Heart left ventricle (tissue), 16 donors: ENCODE data around the gene MGAT5. TPM values are rescaled to one million over a fixed set of nuclear protein-coding genes. Genes with fewer than 3 reads are reported as not detected.
A peak's percentile ranks its signal among the peaks of the same experiment; 100 is the strongest.

Experiments
- ATAC-seq, 4 donors: fragments of 200-7000 bp; cut with Tn5 transposase; one replicate each; pipeline ENCODE4 v1.9.1; 2020 to 2022; ENCODE audit warnings: moderate library complexity in 4 of 4, mild to moderate bottlenecking in 3 of 4, moderate number of reproducible peaks in 1 of 4
- DNase-seq, 5 donors: peaks; one replicate each; pipeline ENCODE4 v3.0.0-alpha.2; 2020
- H3K27ac ChIP-seq, 12 donors: fragments of 200-600 bp; sonication (generic) in 4 of 12; one replicate each; pipeline versions ENCODE4 v1.5.0 to v1.8.0; 2016 to 2022; ENCODE audit warnings: mild to moderate bottlenecking in 2 of 12
- H3K27me3 ChIP-seq, 9 donors: fragments of 200-600 bp; sonication (generic) in 2 of 9; one replicate each; pipeline versions ENCODE4 v1.5.1 to v1.8.0; 2016 to 2022; ENCODE audit warnings: mild to moderate bottlenecking in 3 of 9
- H3K36me3 ChIP-seq, 9 donors: fragments of 200-600 bp; sonication (generic) in 2 of 9; one replicate each; pipeline versions ENCODE4 v1.5.0 to v1.8.0; 2018 to 2022; ENCODE audit warnings: mild to moderate bottlenecking in 2 of 9
- H3K4me1 ChIP-seq, 12 donors: fragments of 200-600 bp; sonication (generic) in 4 of 12; one replicate each; pipeline versions ENCODE4 v1.5.0 to v1.8.0; 2016 to 2022; ENCODE audit warnings: mild to moderate bottlenecking in 3 of 12
- H3K4me3 ChIP-seq, 12 donors: fragments of 200-600 bp; sonication (generic) in 4 of 12; one replicate each; pipeline versions ENCODE4 v1.5.0 to v1.8.0; 2017 to 2022; ENCODE audit warnings: mild to moderate bottlenecking in 9 of 12, moderate library complexity in 4 of 12
- H3K9me3 ChIP-seq, 12 donors: fragments of 200-600 bp; sonication (generic) in 4 of 12; one replicate each; pipeline versions ENCODE4 v1.5.0 to v1.8.0; 2016 to 2022; ENCODE audit warnings: mild to moderate bottlenecking in 1 of 12
- CTCF ChIP-seq, 12 donors: fragments of 200-600 bp; sonication (generic) in 4 of 12; IDR thresholded peaks; one replicate each; pipeline versions ENCODE4 v1.5.0 to v1.8.0; 2018 to 2022; ENCODE audit warnings: antibody characterized with exemption in 12 of 12, mild to moderate bottlenecking in 5 of 12
- POLR2A ChIP-seq, 2 donors: fragments of 450-650 bp; IDR thresholded peaks; one replicate each; pipeline ENCODE4 v1.6.1; 2017; ENCODE audit warnings: antibody characterized with exemption in 2 of 2, mild to moderate bottlenecking in 2 of 2, moderate library complexity in 2 of 2
- WGBS, 4 donors: extraction: QIAGEN DNeasy Blood & Tissue Kit in 2 of 4; methylation state at CpG; one replicate each; pipeline versions ENCODE4 v1.1.5 to v1.1.7; 2013 to 2018; 5-methylcytosine and 5-hydroxymethylcytosine counted together
- intact Hi-C, 10 donors: fragments of 100-400 bp; cut with DNase I; formaldehyde crosslinking; loops; one replicate each; pipeline versions ENCODE4 v1.11.1 to v1.14.2; 2022
- polyA plus RNA-seq, 2 donors: library from polyadenylated mRNA; stranded (reverse); fragments of 200-250 nt; gene quantifications; one replicate each; pipeline ENCODE4 v1.2.3, GENCODE V29; 2013
- total RNA-seq, 9 donors: library from RNA; depleted of rRNA in 2 of 9; stranded (reverse); fragments of >200 nt in 2 of 9; fragmentation: NEBNext Ultra II Directional in 3 of 9; extraction: Animal tissue kit (Norgen Biotek cat#: 25700) in 3 of 9; gene quantifications; one replicate each; pipeline versions ENCODE4 v1.1.0 to v1.2.4, GENCODE V29; 2016 to 2023
- donor health status: ischemic (EF 13 %, LVEDD 7.1; RV severe dilation, severe dysfunction).
- donor health status: healthy with polysubstance abuse.
- donor health status: DM: no; HTN: yes; CAD: no.
- donor health status: DM: no; HTN: no; CAD: no.
- donor health status: ischemic (EF 25% LVEDD 6.9; RV normal size, moderate dysfunction).
- donor health status: ischemic (EF 25% LVEDD 5.7; RV mildly dilated, moderate dysfunction).
- donor health status: healthy.
- donor health status: DM: yes; HTN: yes; CAD: no.
- donor health status: ischemic (EF 35%, LVEDD 5.7; RV mildly dilated, moderate dysfunction).
- donor health status: nonischemic (EF 11% LVEDD 7.7; RV severe dilation, severe dysfunction).
- donor health status: DM: yes; HTN: yes; CAD: no.
- donor health status: PGD.
- donor health status: ischemic (EF 29% LVEDD 5.4; RV normal size, mild dysfunction).
- donor health status: nonischemic (EF 23%, LVEDD 6.1; RV moderate dilation, normal function).

The MGAT5 gene
- total and polyA plus RNA-seq, 11 donors, result 9.7 to 116 (median 79.3) TPM

- 41 to 65% (median 49%) methylated on average over 2 of the region's 2 CpGs for WGBS, 4 donors
- H3K4me1 ChIP-seq, result peaks cover 16 to 76% (median 62%) of the 10 kb centered on the region in 12 donors
- no peaks in the 10 kb centered on the region for H3K9me3 ChIP-seq
- no peaks in the 10 kb centered on the region for H3K27me3 ChIP-seq
- H3K36me3 ChIP-seq, result peaks cover 0 to 13% (median 8%) of the 10 kb centered on the region in 9 donors
- no peak overlapping the region for H3K4me3 ChIP-seq
- no peak for TF ChIP-seq POLR2A (IDR thresholded peaks at IDR 0.05)
- no peak for TF ChIP-seq CTCF (IDR thresholded peaks at IDR 0.05)
- DNase-seq (no peak), ATAC-seq (peak in 1 of 4 donors; percentile 6)
- peak overlapping the region; percentile 47 to 90 (median 80) for H3K27ac ChIP-seq
- intact Hi-C loops, result loop anchor here in 2 of 10 donors (2.0 to 5.0 kb wide), 3 partner anchors 103 to 143 kb away; no protein-coding TSS in a partner anchor
These were observed 5.7 kb downstream of the MGAT5 start for GRCh38 chr2:134259571-134259970.

GRCh38 chr2:134259994-134260393 is 6.1 kb downstream of the MGAT5 start:
- Histone ChIP-seq H3K36me3 (peaks cover 0 to 9% (median 4%) of the 10 kb centered on the region in 9 donors), H3K4me1 (peaks cover 16 to 75% (median 61%) of the 10 kb centered on the region in 12 donors), H3K9me3 (no peaks in the 10 kb centered on the region), H3K4me3 (no peak overlapping the region), H3K27me3 (no peaks in the 10 kb centered on the region), H3K27ac (peak overlapping the region; percentile 47 to 90 (median 80))
- WGBS, 4 donors, result 49 to 60% (median 54%) methylated on average over 8 of the region's 8 CpGs
- TF ChIP-seq POLR2A (IDR thresholded peaks at IDR 0.05), result no peak
- no peak for TF ChIP-seq CTCF (IDR thresholded peaks at IDR 0.05)
- no peak for DNase-seq
- no peak for ATAC-seq
- intact Hi-C loops, result loop anchor here in 5 of 10 donors (2.0 to 10.0 kb wide), 6 partner anchors 102 to 152 kb away; no protein-coding TSS in a partner anchor

GRCh38 chr2:134260713-134261112 is 6.8 kb downstream of the MGAT5 start:
- Histone ChIP-seq H3K27ac (peak overlapping the region; percentile 55 to 90 (median 80)), H3K27me3 (no peaks in the 10 kb centered on the region), H3K4me1 (peaks cover 16 to 74% (median 61%) of the 10 kb centered on the region in 12 donors), H3K36me3 (peaks cover 0 to 4% (median 0%) of the 10 kb centered on the region in 9 donors), H3K4me3 (no peak overlapping the region), H3K9me3 (no peaks in the 10 kb centered on the region)
- ATAC-seq, result peak in 3 of 4 donors; percentile 7 to 43 (median 19)
- DNase-seq, result peak in 4 of 5 donors; percentile 42 to 47 (median 47)
- WGBS, 4 donors, result 28 to 50% (median 48%) methylated on average over 2 of the region's 2 CpGs
- intact Hi-C loops, result loop anchor here in 4 of 10 donors (5.0 to 10.0 kb wide), 3 partner anchors 143 to 152 kb away; no protein-coding TSS in a partner anchor
- TF ChIP-seq POLR2A (IDR thresholded peaks at IDR 0.05) (no peak), CTCF (IDR thresholded peaks at IDR 0.05) (no peak)

GRCh38 chr2:134261398-134262131 is 7.7 kb downstream of the MGAT5 start:
- intact Hi-C loops, result loop anchor here in 4 of 10 donors (5.0 to 10.0 kb wide), 3 partner anchors 143 to 151 kb away; no protein-coding TSS in a partner anchor
- ATAC-seq, result peak in 3 of 4 donors; percentile 43 to 59 (median 52)

More at GRCh38 chr2:134261398-134262131, 7.7 kb downstream of the MGAT5 start:
- Histone ChIP-seq H3K4me1 (peaks cover 16 to 74% (median 61%) of the 10 kb centered on the region in 12 donors), H3K27me3 (no peaks in the 10 kb centered on the region), H3K4me3 (no peak overlapping the region), H3K9me3 (no peaks in the 10 kb centered on the region), H3K36me3 (peaks cover 0 to 4% (median 0%) of the 10 kb centered on the region in 9 donors), H3K27ac (peak overlapping the region; percentile 55 to 90 (median 80))
- 53 to 64% (median 57%) methylated on average over 6 of the region's 6 CpGs for WGBS, 4 donors
- TF ChIP-seq CTCF (IDR thresholded peaks at IDR 0.05), result no peak
- TF ChIP-seq POLR2A (IDR thresholded peaks at IDR 0.05), result no peak
- DNase-seq, result no peak
